ENCODE data around the gene ZNF385B.

DNA sequence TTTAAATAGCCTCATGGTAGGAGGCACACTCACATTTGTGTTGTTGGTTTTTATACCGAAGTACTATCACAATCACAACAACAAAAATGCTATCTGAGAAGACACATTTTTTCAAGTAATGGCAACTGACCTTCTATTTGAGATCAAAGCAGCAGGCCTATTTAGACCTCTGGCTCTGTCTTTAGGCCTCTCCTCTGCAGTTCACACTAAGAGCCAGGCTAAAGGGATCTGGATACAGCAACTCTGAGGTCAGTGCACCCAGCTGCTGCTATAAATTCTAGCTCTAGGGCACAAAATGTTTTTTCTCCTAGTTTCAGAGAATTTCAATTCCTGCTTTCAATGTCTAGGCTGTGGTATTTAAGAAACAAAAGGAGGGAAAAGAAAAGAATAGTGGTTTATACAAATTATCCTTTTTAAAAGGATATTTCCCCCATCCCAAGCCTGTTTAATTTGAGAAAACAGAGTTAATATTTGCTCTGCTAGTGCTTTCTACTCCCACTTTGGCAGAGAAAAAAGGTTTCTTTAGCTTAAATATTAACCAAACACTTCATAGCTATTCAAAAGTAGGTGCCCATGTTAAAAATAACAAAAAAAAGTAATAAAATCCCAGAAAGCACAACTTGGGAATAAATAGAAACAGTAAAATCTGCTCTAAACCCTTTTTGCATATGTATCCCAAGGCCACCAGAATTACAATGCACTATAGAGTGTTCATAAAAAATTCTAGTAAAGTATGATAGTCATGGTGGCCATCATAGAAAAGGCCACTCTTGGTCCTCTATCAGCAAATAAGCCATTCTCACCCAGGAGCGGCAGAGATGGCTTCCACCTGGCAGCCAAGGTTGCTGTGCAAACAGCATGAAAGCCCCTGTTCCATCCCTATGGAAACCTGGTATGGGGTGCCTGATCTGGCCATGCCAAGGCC is 303.1 kb downstream of the ZNF385B start:
- TF ChIP-seq MAX (IDR thresholded peaks at IDR 0.05; ENCODE audit: low read depth, low read length) (no peak), POLR2A (IDR thresholded peaks at IDR 0.05; ENCODE audit: low read depth, low read length) (no peak), EZH2 (IDR thresholded peaks at IDR 0.05; ENCODE audit: borderline replicate concordance, control insufficient read depth, low read depth, low read length) (no peak), BHLHE40 (IDR thresholded peaks at IDR 0.05; ENCODE audit: borderline replicate concordance in 1 of 2, low read depth in 2 of 2, low read length in 1 of 2) (no peak), SP1 (IDR thresholded peaks at IDR 0.05; ENCODE audit: low read depth, low read length) (no peak), HDAC2 (IDR thresholded peaks at IDR 0.05) (no peak), SIN3A (IDR thresholded peaks at IDR 0.05; ENCODE audit: low read depth, low read length) (no peak), POLR2AphosphoS5 (IDR thresholded peaks at IDR 0.05; ENCODE audit: low read length) (no peak), MTA2 (IDR thresholded peaks at IDR 0.05; ENCODE audit: low read depth) (no peak)
- TF ChIP-seq, protein P1, sequence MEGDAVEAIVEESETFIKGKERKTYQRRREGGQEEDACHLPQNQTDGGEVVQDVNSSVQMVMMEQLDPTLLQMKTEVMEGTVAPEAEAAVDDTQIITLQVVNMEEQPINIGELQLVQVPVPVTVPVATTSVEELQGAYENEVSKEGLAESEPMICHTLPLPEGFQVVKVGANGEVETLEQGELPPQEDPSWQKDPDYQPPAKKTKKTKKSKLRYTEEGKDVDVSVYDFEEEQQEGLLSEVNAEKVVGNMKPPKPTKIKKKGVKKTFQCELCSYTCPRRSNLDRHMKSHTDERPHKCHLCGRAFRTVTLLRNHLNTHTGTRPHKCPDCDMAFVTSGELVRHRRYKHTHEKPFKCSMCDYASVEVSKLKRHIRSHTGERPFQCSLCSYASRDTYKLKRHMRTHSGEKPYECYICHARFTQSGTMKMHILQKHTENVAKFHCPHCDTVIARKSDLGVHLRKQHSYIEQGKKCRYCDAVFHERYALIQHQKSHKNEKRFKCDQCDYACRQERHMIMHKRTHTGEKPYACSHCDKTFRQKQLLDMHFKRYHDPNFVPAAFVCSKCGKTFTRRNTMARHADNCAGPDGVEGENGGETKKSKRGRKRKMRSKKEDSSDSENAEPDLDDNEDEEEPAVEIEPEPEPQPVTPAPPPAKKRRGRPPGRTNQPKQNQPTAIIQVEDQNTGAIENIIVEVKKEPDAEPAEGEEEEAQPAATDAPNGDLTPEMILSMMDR (IDR thresholded peaks at IDR 0.05 in 2 of 3, conservative IDR thresholded peaks at IDR 0.05 in 1 of 3; ENCODE audit: control insufficient read depth in 2 of 3, extremely low read depth in 1 of 3, insufficient read depth in 1 of 3, low read depth in 3 of 3, low read length in 3 of 3) = no peak
